Endothelial cell of hepatic sinusoid (primary cell): Measurements from ENCODE around the gene ARMS2.

ENCODE experiments used
- in situ Hi-C: cut with HindIII; loops from 2 replicates; pipeline ENCODE4 v1.10.0; 2017; ENCODE audit warnings: low sequenced_read_pairs

The ARMS2 gene, protein sequence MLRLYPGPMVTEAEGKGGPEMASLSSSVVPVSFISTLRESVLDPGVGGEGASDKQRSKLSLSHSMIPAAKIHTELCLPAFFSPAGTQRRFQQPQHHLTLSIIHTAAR

DNA sequence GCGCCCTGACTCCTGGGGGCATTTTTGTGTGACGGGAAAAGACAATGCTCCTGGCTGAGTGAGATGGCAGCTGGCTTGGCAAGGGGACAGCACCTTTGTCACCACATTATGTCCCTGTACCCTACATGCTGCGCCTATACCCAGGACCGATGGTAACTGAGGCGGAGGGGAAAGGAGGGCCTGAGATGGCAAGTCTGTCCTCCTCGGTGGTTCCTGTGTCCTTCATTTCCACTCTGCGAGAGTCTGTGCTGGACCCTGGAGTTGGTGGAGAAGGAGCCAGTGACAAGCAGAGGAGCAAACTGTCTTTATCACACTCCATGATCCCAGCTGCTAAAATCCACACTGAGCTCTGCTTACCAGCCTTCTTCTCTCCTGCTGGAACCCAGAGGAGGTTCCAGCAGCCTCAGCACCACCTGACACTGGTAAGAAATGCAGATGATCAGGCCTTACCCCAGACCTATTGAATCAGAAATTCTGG, at the start of gene ARMS2:
ARMS2 (plus strand) TSS at position 51 of the 478 bp plus-strand sequence; CDS start at position 126, 75 bp downstream.
- in situ Hi-C loops: no loop called here

DNA sequence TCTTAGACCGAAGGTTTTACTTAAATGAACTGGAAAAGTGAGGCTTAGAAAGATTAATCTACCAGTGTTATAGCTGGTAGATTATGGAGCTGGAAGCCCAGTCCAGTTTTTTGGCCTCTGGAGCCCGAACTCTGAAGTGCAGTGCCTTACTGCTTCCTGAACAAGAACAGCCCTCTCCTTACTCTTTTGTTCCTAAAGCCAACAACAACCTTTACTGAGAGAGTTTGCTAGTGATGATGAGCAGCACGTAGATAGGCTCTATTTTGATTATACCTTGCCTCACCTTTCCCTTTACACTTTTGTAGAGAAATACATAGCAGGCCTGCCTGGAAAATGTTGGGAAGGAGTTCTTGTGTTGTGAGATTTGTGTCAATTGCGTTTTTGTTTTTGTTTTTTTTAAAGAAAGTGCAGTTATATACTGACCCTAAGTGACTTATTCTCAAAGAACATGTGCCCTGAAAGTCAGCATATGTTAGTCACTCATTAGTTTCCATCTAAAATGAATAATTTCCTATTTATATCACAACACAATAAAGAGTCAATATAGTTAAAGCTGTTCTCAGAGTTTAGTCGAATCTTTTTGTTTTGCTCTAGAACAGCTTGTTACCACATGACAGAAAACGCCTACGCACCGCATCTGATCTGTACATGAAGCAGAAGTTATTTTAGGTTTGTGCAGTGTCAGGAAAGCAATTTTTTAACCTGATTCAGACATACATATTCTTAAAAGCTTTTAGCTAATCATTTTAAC, 46.9 kb upstream of the ARMS2 start:
- in situ Hi-C loops: no loop called here

DNA sequence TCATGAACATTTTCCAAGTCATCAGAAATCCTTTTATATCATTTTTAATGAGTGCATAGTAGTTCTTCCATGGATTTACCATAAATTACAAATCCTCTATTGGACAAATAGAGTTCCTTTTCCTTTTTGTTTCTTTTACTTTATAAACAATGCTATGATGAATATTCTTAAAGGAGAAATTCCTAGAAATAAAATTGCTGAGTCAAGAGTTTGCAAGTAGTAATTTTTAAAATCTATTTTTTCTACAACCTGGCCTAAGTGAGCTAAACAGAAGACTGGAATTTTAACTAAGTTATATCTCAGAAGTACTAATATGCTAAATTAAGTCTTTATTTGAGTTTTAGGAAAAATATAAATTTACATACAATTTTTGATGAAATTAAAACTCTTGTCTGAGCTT, 41.1 kb upstream of the ARMS2 start:
- in situ Hi-C loops: no loop called here

DNA sequence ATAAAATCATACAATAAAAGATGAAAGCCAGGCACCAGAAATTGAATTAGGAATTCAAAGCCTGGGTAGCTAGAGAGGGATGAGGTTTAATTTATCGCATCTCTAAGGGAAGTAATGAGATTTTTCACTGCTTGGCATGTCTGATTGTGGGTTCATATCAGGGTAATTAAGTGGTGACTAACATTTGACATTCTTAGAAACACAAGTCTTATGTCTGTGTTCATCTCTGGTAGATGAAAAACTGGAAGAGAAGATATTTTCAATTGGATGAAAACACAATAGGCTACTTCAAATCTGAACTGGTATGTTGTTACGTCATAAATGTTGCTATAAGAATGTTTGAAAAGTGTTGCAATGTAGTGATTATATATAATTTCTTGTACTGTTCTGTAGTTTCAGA, 36.8 kb upstream of the ARMS2 start:
- in situ Hi-C loops: no loop called here

DNA sequence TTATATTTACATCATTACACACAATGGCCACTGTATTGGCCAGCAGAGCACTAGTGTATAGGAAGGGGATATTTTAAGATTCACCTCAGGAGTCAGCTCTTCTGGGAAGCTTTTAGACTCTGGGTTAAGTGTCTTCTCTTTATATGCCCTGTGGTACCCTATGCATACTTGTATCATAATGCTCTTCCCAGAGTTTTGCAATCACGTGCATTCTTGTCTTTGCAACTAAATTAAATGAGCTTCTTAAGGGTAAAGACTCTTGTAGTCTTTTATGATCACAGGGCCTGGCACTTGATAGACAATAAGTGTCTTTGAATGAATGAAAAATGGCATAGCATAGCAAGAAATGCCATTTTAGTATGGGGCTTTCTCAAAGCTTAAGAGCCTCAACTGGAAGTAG, 35.4 kb upstream of the ARMS2 start:
- in situ Hi-C loops: no loop called here

DNA sequence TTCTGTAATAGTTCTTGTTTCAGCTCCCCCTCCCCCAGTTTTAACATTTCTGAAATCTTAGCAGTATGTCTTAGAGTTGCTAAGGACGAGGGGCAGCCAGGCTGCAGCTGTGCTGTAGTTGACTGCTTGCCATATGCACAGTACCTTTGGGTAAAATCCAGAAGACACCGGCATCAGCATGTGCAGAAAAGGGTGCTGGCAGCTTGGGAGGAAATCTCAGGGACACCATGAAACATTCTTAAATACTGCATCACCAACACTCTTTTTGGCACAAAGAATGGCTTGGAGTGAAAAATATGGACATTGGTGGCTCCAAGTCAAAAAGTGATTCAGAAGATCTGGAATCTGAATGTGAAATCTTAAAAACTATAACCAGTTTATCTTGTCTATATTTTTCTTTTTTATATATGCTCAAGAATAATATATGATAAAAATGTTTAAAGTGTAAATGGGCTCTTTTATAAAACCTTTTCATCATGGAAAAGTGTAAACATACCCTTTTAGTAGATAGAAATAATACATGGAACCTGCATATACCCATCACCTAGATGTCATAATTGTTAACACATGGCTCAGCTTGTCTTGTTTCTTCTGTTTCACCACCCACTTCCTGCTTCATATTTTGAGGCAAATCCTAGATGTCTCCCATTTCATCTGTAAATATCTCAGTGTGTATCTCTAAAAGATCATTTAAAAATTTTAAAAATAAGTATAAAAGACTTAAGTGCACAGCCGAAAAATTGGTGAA, 34.4 kb upstream of the ARMS2 start:
- in situ Hi-C loops: no loop called here

DNA sequence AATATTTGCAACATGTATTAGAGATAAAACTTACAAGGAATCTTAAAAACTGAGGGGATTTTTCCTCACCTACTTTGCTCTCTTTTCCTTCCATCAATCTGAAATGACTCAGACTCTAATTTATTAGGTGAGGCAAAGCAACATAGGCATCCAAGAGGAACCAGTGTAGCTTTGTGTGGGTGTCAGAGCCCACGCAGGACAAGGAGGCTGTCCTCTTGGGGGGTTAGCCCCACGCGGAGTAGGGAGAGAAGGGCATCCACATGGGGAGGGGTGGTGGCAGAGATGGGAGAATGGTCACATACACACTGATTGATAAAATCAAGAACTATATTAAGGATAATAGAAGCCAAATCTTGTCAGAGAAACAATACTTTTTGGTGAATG, 33.8 kb upstream of the ARMS2 start:
- in situ Hi-C loops: no loop called here

DNA sequence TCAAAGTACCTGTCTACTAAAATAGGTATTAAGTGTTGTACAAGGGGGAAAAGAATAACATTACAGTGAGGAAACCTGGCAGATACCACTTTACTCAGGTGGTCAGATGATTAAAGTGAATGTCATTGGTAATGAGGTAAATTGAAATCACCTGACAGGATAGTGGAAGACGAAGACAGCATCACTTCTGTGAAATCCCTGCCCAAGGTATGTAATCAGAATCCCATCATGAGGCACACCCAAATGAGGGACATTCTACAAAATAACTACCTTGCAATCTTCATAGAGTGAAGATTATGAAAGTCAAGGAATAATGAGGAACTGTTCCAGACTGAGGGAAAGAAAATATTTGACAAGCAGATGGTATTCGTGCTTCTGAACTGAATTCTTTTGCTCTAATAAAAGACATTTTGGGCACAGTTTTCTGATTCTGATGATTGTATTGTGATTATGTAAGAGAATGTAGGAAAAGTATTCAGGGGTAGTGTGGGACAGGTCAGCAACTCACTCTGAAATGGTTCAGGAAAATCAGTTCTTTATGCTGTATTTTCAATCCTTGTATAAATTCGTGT, 33.3 kb upstream of the ARMS2 start:
- in situ Hi-C loops: no loop called here

DNA sequence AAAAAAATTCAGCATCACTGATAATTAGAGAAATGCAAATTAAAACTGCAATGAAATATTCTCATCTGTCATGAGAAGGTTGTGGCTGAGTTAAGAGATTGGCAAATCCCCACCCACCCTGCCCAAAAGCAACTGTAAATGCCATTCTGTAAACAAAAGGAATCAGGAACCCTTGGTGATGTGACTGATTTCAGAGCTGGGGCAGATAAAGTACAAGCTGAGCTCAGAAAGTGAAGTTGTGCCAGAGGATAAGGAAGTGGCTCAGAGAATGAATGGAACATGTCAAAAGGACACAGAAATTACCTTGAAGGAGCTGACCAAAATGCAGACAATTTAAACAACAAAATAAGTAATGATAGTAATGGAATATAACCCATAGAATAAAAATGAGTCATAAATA, 32.7 kb upstream of the ARMS2 start:
- in situ Hi-C loops: no loop called here

DNA sequence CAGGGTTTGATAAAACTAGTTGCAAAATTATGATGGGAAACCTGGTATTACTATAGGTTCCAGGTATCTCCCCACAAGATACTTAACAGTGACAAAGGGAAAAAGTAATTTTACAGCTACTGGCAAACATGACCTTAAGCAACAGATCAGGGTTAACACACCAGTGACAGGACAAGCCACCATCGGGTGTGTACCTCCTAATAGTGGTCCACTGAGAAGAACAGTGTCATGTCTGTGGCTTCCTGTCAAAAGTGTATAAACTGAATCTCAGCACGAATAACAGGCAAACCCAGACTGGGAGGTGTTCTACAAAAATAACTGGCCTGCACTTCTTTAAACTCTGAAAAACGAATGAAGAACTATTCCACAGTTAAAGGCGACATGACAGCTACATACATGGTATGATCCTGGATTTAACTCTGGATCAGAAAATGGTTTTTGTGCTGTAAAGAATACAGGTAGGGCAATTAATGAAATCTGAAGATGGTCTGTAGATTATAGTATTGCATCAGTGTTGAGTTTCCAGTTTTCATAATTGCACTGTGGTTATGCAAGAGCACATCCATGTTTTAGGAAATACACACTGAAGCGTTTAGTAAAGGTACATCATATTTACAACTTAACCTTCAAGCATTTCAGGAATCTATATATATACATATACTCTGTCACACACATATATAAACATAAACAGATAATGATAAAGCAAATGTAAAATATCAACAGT, 32.0 kb upstream of the ARMS2 start:
- in situ Hi-C loops: no loop called here

DNA sequence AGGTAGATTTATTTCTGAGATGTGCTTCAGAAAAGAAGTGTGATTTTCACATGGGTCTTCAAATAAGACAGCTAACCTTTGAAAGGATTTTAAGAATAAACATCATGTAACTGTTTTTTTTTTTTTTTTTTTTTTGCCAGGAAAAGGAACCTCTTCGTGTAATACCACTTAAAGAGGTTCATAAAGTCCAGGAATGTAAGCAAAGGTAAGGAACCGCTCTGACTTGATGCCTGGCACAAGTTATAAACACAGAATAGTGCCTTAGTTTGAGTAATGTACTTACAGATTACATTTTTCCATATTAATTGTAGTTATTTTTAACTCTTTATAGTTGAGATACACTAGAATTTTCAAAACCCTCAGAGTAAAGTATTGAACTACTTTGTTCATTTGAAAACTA, 30.4 kb upstream of the ARMS2 start:
- in situ Hi-C loops: no loop called here

DNA sequence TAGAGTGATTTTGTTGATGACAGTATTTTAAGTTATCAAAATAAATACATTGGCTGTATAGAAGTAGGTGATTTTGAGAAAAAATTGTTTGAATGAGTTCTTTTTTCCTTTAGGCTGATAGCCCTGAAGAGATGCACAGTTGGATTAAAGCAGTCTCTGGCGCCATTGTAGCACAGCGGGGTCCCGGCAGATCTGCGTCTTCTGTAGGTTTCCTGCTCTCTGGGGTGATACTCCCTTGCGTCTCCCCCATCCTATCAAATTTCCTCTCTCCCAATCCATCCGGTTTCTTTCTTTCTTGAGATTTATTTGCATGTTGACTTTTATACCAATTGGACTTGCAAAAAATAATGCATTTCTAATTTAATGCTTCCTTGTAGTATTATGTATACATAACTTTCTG, 27.6 kb upstream of the ARMS2 start:
- in situ Hi-C loops: no loop called here

DNA sequence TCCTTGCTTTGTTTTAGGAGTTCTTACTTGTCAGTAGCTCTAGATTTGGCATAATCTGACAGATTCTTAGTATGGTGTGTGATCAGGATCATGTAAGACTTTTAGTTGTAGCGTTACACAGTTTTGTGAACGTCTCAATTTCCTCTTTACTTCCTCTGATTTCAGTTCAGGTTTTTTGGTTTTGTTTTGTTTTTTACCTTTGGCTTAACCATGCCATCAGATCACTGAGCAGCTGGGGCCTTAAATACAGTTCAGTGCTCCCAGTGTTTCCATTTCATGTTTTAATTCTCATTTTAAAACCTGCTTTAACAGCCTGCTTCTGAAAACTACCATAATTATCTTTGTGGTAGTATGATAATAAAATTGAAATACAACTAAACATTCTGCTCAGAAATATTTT, 27.2 kb upstream of the ARMS2 start:
- in situ Hi-C loops: no loop called here

DNA sequence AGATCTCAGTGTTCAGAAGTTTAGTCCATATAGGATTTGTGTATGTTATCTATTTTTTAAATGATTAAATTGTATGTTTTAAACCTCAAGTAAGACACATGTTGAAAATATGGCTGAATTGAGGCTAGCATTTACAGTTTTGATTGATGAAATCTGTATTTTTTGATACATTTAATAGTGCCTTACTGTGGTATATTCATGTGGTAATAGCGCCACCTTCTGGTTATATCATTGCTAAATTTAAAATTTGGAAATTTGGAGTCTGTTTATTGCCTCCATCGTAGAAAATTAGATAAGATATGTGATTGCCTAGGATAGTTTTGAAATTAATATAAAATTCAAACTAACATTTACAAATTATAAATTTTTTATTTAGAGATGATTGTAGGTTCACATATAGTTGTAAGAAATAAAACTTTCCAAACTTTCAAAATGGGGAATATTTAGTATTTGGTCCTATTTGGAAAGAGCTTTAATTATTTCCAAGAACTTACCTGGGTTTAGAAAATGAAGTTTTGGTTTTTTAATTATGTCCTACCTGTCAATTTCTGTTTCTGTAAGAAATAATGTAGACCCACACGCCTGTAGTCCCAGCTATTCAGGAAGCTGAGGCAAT, 19.1 kb upstream of the ARMS2 start:
- in situ Hi-C loops: no loop called here

DNA sequence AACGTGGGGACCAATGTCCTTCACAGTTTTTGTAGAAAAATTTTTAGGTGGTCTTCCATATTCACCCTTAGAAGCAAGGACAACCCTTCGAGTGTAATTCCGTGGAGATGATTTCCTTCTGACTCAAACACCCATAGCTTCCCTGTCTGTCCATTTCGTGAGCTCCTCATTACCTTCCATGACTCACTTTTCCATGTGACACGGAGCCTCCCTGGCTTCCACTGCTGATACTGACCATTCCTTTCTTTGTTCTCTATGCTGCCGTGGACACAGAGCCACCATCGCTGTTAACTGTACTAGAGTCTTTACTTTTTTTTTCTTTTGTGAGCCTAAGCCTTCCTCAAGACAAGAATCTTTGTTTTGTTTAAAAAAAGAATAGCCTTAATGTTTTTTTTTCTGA, 12.5 kb upstream of the ARMS2 start:
- in situ Hi-C loops: no loop called here

DNA sequence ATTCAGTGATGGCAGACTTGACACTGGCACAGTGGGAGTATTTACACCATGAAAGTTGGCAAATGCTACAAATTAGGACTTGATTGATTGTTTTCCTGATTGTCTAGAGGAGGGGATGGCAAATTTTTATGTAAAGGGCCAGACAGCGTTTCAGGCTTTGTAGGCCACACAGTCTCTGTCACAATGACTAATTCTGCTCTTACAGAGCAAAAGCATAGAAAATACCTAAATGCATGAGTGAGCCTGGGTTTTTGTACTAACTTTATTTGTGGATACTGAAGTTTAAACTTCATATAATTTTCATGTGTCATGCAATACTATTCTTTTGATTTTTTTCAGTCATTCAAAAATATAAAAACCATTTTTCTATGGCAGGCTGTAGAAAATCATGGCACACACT, 9.0 kb upstream of the ARMS2 start:
- in situ Hi-C loops: no loop called here

DNA sequence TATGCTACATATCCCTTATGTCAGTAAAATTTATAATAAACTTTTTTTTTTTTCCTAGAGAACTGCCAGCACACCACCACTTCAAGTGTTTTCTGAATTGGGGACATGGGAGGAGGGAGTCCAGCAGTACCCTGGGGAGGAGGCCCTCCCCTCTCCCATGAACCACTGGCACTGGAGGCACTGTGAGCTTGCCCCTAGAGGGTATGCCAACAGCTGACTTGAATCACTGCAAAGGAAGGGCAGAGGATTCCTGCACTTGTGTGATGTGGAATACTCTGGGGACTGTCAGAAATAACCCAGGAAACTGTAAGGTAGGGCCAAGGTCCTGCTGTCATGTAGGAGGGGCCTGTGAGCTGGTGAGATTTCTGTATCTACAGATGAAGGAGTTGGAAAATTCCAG, 8.5 kb upstream of the ARMS2 start:
- in situ Hi-C loops: no loop called here

DNA sequence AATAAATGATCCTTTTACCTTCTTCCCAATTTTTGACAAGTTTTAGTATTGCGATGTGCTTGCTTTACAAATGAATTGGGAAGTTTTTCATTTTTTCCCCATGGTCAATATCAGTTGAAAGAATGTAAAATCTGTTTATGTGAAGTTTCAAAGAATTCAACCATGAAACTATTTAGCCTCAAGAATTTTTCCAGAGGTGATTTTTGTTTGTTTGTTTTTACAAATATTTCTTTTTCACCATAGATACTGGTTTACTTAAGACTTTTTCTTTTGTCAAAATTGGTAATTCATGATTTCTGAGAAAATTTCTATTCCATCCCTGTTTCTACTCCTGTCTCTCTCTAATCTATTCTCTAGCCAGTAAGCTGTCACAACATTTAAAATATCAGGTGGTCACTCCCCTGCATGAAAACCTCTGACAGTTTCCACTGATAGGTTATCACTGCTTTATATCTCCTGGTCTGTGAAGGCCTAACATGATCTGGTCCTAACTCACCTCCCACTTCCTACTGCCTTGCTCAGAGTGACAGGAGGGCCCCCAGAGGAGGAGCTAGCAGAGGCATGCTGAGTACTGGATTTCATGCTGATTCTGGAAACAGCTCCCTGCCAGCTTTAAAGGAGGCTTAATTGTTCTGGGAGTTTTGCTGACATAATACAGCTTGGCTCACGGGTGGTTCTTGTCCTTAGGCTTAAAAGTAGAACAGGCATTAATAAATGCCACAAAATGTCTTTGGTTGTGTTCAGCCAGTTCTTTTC, 7.6 kb upstream of the ARMS2 start:
- in situ Hi-C loops: no loop called here

DNA sequence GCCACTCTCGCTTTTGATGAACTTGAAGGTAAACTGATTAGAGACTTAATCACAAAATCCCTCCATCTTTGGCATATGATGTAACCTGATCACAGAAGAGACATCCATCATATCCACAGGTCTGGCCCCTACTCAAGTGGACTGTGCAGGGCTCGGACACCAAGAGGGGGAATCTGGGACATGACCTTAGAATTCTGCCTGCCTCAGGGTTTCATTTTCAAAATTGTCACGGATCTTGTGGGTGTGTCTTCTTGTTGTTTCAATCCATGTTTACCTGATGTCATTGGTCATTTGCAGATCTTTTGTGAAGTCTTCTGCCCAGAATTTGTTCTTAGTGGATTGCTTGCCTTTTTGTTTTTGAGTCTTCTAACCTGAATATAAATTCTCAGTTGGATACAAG, 5.9 kb upstream of the ARMS2 start:
- in situ Hi-C loops: no loop called here

DNA sequence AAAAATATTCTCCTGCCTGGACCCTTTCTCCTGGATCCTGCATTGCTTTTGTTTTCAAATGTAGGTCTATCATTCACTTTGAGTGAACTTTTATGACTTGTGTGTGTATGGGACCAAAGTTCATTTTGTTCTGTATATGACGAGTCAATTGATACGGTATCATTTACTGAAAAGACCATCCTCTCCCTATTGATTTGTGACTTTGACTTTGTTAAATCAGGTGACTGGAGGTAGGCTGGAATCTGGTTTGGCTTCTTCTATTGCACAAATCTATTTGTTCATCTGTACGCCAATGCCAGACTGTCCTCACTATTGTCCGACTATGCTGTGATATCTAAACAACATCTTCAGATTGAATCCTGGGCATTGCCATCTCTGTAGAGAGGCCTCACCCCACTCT, 5.3 kb upstream of the ARMS2 start:
- in situ Hi-C loops: no loop called here
